ENCODE results near the gene NEK1.

DNA sequence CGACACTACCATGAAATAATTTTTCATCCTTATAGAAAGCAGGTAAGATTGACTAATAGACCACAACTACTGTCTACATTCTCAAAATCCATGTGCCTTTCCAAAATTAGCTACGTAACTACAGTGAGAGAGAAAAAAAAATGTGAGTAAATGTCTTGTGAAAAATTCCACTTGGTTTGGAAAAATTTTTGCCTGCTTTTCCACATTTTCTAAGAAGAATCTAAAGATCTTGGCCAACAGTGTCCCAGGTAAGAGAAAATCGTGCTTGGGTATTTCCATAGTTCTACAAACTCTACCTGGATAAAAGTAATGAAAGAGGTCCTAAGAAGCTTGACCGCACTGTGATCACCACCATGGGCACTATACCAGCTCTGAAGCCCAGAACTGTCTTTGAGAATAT, 6.6 kb upstream of the NEK1 start:
- TF ChIP-seq FOXP2 (optimal IDR thresholded peaks at IDR 0.05; ENCODE audit: borderline replicate concordance, extremely low read depth, extremely low read length, insufficient read depth) (no peak), TAF1 (IDR thresholded peaks at IDR 0.05; ENCODE audit: borderline replicate concordance, insufficient read depth, low read length) (no peak)
- TF ChIP-seq, protein P1, sequence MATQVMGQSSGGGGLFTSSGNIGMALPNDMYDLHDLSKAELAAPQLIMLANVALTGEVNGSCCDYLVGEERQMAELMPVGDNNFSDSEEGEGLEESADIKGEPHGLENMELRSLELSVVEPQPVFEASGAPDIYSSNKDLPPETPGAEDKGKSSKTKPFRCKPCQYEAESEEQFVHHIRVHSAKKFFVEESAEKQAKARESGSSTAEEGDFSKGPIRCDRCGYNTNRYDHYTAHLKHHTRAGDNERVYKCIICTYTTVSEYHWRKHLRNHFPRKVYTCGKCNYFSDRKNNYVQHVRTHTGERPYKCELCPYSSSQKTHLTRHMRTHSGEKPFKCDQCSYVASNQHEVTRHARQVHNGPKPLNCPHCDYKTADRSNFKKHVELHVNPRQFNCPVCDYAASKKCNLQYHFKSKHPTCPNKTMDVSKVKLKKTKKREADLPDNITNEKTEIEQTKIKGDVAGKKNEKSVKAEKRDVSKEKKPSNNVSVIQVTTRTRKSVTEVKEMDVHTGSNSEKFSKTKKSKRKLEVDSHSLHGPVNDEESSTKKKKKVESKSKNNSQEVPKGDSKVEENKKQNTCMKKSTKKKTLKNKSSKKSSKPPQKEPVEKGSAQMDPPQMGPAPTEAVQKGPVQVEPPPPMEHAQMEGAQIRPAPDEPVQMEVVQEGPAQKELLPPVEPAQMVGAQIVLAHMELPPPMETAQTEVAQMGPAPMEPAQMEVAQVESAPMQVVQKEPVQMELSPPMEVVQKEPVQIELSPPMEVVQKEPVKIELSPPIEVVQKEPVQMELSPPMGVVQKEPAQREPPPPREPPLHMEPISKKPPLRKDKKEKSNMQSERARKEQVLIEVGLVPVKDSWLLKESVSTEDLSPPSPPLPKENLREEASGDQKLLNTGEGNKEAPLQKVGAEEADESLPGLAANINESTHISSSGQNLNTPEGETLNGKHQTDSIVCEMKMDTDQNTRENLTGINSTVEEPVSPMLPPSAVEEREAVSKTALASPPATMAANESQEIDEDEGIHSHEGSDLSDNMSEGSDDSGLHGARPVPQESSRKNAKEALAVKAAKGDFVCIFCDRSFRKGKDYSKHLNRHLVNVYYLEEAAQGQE (IDR thresholded peaks at IDR 0.05; ENCODE audit: insufficient read depth in 1 of 2, low read depth in 2 of 2, low read length in 2 of 2): no peak

All from PFSK-1 (cell line).